ENCODE measurements around the gene MANBA. TPM values are rescaled to one million over a fixed set of nuclear protein-coding genes. Genes with fewer than 3 reads are reported as not detected.
A peak's percentile ranks its signal among the peaks of the same experiment; 100 is the strongest.

The MANBA gene
- total and polyA plus RNA-seq, 2 of the 13 experiments (the other 11 are each of a cell fraction or from before 2014, with no cell fraction given) = 11.7 to 33.3 TPM

DNA sequence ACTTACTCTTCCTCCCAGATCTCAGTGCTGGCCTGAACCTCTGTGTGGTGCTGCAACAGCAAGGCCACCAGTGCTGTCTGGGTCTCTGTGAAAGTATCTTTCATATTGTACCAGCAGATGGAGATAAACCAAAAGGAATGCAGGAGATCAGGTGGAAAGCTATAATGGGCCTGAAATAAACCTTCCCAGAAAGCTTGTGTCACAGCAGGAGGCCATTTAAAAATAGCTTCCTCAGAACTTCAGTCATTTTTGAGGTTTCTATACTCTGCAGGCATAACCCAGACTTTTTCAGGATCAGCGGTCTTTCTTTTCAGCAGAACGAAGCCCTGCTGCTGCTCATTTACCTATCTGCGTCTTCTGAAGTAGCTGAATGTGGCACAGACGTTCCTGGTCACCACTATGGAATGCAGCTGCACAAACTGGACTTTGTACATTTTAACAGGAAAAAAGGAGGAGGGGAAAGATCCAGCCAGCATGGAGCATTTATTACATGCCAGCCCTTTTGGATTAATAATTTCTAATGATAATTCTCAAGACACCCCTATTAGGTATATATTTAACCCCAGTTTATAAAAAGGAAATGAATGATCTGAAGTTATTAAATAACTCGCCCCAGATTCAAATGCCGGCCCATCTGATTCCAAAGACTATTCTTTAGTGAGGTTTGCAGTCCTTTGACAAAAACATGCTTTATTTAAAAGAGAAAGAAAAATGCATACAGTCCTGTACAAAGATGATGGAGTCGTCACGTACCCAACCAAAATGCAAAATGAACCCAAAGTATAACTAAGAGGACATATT, 139.9 kb downstream of the MANBA start (continued):
- TF ChIP-seq, protein P1, sequence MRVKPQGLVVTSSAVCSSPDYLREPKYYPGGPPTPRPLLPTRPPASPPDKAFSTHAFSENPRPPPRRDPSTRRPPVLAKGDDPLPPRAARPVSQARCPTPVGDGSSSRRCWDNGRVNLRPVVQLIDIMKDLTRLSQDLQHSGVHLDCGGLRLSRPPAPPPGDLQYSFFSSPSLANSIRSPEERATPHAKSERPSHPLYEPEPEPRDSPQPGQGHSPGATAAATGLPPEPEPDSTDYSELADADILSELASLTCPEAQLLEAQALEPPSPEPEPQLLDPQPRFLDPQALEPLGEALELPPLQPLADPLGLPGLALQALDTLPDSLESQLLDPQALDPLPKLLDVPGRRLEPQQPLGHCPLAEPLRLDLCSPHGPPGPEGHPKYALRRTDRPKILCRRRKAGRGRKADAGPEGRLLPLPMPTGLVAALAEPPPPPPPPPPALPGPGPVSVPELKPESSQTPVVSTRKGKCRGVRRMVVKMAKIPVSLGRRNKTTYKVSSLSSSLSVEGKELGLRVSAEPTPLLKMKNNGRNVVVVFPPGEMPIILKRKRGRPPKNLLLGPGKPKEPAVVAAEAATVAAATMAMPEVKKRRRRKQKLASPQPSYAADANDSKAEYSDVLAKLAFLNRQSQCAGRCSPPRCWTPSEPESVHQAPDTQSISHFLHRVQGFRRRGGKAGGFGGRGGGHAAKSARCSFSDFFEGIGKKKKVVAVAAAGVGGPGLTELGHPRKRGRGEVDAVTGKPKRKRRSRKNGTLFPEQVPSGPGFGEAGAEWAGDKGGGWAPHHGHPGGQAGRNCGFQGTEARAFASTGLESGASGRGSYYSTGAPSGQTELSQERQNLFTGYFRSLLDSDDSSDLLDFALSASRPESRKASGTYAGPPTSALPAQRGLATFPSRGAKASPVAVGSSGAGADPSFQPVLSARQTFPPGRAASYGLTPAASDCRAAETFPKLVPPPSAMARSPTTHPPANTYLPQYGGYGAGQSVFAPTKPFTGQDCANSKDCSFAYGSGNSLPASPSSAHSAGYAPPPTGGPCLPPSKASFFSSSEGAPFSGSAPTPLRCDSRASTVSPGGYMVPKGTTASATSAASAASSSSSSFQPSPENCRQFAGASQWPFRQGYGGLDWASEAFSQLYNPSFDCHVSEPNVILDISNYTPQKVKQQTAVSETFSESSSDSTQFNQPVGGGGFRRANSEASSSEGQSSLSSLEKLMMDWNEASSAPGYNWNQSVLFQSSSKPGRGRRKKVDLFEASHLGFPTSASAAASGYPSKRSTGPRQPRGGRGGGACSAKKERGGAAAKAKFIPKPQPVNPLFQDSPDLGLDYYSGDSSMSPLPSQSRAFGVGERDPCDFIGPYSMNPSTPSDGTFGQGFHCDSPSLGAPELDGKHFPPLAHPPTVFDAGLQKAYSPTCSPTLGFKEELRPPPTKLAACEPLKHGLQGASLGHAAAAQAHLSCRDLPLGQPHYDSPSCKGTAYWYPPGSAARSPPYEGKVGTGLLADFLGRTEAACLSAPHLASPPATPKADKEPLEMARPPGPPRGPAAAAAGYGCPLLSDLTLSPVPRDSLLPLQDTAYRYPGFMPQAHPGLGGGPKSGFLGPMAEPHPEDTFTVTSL (CRISPR knock-in tag; IDR thresholded peaks at IDR 0.05; ENCODE audit: borderline replicate concordance) = peak; percentile 76; the same call in 1 of the 2 replicates
- TF ChIP-seq MEIS1 (CRISPR knock-in tag; IDR thresholded peaks at IDR 0.05; ENCODE audit: borderline replicate concordance) (peak; percentile 64; the same call in 1 of the 2 replicates), ZNF577 (CRISPR knock-in tag; IDR thresholded peaks at IDR 0.05; ENCODE audit: borderline replicate concordance, low read depth) (no peak), ZNF615 (CRISPR knock-in tag; IDR thresholded peaks at IDR 0.05; ENCODE audit: borderline replicate concordance) (no peak), ZFP37 (CRISPR knock-in tag; IDR thresholded peaks at IDR 0.05; ENCODE audit: borderline replicate concordance) (no peak), DPF2 (CRISPR knock-in tag; IDR thresholded peaks at IDR 0.05; ENCODE audit: borderline replicate concordance, low read depth) (peak; percentile 50; the same call in 1 of the 2 replicates), MXI1 (IDR thresholded peaks at IDR 0.05; ENCODE audit: borderline replicate concordance, low read depth, low read length) (no peak), SYNCRIP (IDR thresholded peaks at IDR 0.05; ENCODE audit: insufficient read depth, low read depth, low read length) (no peak), ZFP1 (CRISPR knock-in tag; IDR thresholded peaks at IDR 0.05) (no peak), NFATC3 (CRISPR knock-in tag; IDR thresholded peaks at IDR 0.05) (no peak)
- TF ChIP-seq, protein P2, sequence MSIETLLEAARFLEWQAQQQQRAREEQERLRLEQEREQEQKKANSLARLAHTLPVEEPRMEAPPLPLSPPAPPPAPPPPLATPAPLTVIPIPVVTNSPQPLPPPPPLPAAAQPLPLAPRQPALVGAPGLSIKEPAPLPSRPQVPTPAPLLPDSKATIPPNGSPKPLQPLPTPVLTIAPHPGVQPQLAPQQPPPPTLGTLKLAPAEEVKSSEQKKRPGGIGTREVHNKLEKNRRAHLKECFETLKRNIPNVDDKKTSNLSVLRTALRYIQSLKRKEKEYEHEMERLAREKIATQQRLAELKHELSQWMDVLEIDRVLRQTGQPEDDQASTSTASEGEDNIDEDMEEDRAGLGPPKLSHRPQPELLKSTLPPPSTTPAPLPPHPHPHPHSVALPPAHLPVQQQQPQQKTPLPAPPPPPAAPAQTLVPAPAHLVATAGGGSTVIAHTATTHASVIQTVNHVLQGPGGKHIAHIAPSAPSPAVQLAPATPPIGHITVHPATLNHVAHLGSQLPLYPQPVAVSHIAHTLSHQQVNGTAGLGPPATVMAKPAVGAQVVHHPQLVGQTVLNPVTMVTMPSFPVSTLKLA (IDR thresholded peaks at IDR 0.05) = no peak
- TF ChIP-seq, protein P3, sequence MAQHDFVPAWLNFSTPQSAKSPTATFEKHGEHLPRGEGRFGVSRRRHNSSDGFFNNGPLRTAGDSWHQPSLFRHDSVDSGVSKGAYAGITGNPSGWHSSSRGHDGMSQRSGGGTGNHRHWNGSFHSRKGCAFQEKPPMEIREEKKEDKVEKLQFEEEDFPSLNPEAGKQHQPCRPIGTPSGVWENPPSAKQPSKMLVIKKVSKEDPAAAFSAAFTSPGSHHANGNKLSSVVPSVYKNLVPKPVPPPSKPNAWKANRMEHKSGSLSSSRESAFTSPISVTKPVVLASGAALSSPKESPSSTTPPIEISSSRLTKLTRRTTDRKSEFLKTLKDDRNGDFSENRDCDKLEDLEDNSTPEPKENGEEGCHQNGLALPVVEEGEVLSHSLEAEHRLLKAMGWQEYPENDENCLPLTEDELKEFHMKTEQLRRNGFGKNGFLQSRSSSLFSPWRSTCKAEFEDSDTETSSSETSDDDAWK (CRISPR knock-in tag; IDR thresholded peaks at IDR 0.05) = no peak
- TF ChIP-seq, protein P4, sequence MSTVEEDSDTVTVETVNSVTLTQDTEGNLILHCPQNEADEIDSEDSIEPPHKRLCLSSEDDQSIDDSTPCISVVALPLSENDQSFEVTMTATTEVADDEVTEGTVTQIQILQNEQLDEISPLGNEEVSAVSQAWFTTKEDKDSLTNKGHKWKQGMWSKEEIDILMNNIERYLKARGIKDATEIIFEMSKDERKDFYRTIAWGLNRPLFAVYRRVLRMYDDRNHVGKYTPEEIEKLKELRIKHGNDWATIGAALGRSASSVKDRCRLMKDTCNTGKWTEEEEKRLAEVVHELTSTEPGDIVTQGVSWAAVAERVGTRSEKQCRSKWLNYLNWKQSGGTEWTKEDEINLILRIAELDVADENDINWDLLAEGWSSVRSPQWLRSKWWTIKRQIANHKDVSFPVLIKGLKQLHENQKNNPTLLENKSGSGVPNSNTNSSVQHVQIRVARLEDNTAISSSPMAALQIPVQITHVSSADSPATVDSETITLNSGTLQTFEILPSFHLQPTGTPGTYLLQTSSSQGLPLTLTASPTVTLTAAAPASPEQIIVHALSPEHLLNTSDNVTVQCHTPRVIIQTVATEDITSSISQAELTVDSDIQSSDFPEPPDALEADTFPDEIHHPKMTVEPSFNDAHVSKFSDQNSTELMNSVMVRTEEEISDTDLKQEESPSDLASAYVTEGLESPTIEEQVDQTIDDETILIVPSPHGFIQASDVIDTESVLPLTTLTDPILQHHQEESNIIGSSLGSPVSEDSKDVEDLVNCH (CRISPR knock-in tag; IDR thresholded peaks at IDR 0.05) = no peak
- TF ChIP-seq, protein P5, sequence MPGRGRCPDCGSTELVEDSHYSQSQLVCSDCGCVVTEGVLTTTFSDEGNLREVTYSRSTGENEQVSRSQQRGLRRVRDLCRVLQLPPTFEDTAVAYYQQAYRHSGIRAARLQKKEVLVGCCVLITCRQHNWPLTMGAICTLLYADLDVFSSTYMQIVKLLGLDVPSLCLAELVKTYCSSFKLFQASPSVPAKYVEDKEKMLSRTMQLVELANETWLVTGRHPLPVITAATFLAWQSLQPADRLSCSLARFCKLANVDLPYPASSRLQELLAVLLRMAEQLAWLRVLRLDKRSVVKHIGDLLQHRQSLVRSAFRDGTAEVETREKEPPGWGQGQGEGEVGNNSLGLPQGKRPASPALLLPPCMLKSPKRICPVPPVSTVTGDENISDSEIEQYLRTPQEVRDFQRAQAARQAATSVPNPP (CRISPR knock-in tag; IDR thresholded peaks at IDR 0.05) = no peak
